ENCODE measurements around the gene IL4. TPM values are rescaled to one million over a fixed set of nuclear protein-coding genes. Genes with fewer than 3 reads are reported as not detected.

The IL4 gene
- total and polyA plus RNA-seq, 2 experiments from 2014 or later, result not detected

- Histone ChIP-seq H3K4me1 (ENCODE audit: insufficient read depth) (no peaks in the 10 kb centered on the region), H3K4me3 (no peak overlapping the region), H3K27me3 (ENCODE audit: insufficient read depth) (no peaks in the 10 kb centered on the region), H3K36me3 (ENCODE audit: insufficient read depth) (no peaks in the 10 kb centered on the region), H3K9me2 (ENCODE audit: insufficient read depth) (no peaks in the 10 kb centered on the region), H3K4me2 (no peak overlapping the region), H2AFZ (no peak overlapping the region), H4K20me1 (replicated peaks; ENCODE audit: insufficient read depth) (no peaks in the 10 kb centered on the region), H3K79me2 (replicated peaks; ENCODE audit: insufficient read depth) (no peaks in the 10 kb centered on the region), H3F3A (replicated peaks; ENCODE audit: low read depth) (no peaks in the 10 kb centered on the region), H3K27ac (ENCODE audit: low read depth) (no peak overlapping the region)
- DNase-seq (ENCODE audit: low spot score) (no peak), ATAC-seq (no peak)
- no peak overlapping the region for H3K27ac Mint-ChIP-seq
- H3K4me1 Mint-ChIP-seq, result no peaks in the 10 kb centered on the region; the same call in 2 of the 3 replicates
- no peak for TF ChIP-seq REST (IDR thresholded peaks at IDR 0.05; ENCODE audit: unreplicated experiment)
- no peak for TF ChIP-seq ZNF114 (CRISPR knock-in tag; IDR thresholded peaks at IDR 0.05)
- TF ChIP-seq CREB1 (CRISPR knock-in tag; IDR thresholded peaks at IDR 0.05; ENCODE audit: low read depth), result no peak
- TF ChIP-seq ZNF331 (CRISPR knock-in tag; IDR thresholded peaks at IDR 0.05; ENCODE audit: low read depth), result no peak
- no peak for TF ChIP-seq ZNF462 (CRISPR knock-in tag; IDR thresholded peaks at IDR 0.05)
- TF ChIP-seq POLR2AphosphoS5 (IDR thresholded peaks at IDR 0.05; ENCODE audit: low read depth), result no peak
- no peak for TF ChIP-seq ETS1 (IDR thresholded peaks at IDR 0.05)
- H3K4me3 Mint-ChIP-seq, result no peak overlapping the region
- H3K36me3 Mint-ChIP-seq (ENCODE audit: low read depth), result peaks cover 18% of the 10 kb centered on the region; the same call in 2 of the 3 replicates
- no peaks in the 10 kb centered on the region for H3K9me3 Mint-ChIP-seq
- H3K27me3 Mint-ChIP-seq (ENCODE audit: insufficient read depth, low read depth, poor library complexity), result no peaks in the 10 kb centered on the region
These were observed 31.1 kb downstream of the IL4 start for GRCh38 chr5:132704875-132705274.
